ENCODE measurements around the gene WEE2.

The WEE2 gene

GRCh38 chr7:141691961-141692360, 16.2 kb upstream of the WEE2 start:
- Histone ChIP-seq H3K36me3 (ENCODE audit: control insufficient read depth in 2 of 2, insufficient read depth in 1 of 2, low read length in 2 of 2) (no peaks in the 10 kb centered on the region), H3K27ac (ENCODE audit: extremely low read depth, low read depth, low read length) (no peak overlapping the region), H3K9me3 (ENCODE audit: control insufficient read depth, insufficient read depth, low read depth, low read length) (no peaks in the 10 kb centered on the region), H3K4me3 (ENCODE audit: low read depth, low read length) (no peak overlapping the region), H3K4me1 (ENCODE audit: control insufficient read depth, insufficient read depth, low read length) (peaks cover 3% of the 10 kb centered on the region; the same call in 1 of the 2 replicates)
- TF ChIP-seq HOXD13 (CRISPR knock-in tag; IDR thresholded peaks at IDR 0.05; ENCODE audit: borderline replicate concordance) = no peak
- no peak for TF ChIP-seq ELK4 (IDR thresholded peaks at IDR 0.05; ENCODE audit: borderline replicate concordance, low read depth, low read length)
- TF ChIP-seq ZNF174 (tag by site-specific recombination; IDR thresholded peaks at IDR 0.05) = no peak
- no peak for TF ChIP-seq ZNF529 (tag by site-specific recombination; IDR thresholded peaks at IDR 0.05; ENCODE audit: insufficient replicate concordance)
- no peak for TF ChIP-seq ZNF660 (tag by site-specific recombination; IDR thresholded peaks at IDR 0.05)
- TF ChIP-seq, protein P1, sequence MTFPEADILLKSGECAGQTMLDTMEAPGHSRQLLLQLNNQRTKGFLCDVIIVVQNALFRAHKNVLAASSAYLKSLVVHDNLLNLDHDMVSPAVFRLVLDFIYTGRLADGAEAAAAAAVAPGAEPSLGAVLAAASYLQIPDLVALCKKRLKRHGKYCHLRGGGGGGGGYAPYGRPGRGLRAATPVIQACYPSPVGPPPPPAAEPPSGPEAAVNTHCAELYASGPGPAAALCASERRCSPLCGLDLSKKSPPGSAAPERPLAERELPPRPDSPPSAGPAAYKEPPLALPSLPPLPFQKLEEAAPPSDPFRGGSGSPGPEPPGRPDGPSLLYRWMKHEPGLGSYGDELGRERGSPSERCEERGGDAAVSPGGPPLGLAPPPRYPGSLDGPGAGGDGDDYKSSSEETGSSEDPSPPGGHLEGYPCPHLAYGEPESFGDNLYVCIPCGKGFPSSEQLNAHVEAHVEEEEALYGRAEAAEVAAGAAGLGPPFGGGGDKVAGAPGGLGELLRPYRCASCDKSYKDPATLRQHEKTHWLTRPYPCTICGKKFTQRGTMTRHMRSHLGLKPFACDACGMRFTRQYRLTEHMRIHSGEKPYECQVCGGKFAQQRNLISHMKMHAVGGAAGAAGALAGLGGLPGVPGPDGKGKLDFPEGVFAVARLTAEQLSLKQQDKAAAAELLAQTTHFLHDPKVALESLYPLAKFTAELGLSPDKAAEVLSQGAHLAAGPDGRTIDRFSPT (tag by site-specific recombination; IDR thresholded peaks at IDR 0.05) = no peak
- TF ChIP-seq ZNF24 (tag by site-specific recombination; IDR thresholded peaks at IDR 0.05) = no peak
- no peak for TF ChIP-seq ZBTB8A (tag by site-specific recombination; IDR thresholded peaks at IDR 0.05)
- no peak for TF ChIP-seq ZNF785 (tag by site-specific recombination; IDR thresholded peaks at IDR 0.05)
- TF ChIP-seq, protein P2, sequence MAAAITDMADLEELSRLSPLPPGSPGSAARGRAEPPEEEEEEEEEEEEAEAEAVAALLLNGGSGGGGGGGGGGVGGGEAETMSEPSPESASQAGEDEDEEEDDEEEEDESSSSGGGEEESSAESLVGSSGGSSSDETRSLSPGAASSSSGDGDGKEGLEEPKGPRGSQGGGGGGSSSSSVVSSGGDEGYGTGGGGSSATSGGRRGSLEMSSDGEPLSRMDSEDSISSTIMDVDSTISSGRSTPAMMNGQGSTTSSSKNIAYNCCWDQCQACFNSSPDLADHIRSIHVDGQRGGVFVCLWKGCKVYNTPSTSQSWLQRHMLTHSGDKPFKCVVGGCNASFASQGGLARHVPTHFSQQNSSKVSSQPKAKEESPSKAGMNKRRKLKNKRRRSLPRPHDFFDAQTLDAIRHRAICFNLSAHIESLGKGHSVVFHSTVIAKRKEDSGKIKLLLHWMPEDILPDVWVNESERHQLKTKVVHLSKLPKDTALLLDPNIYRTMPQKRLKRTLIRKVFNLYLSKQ (tag by site-specific recombination; IDR thresholded peaks at IDR 0.05; ENCODE audit: borderline replicate concordance) = no peak
- TF ChIP-seq, protein P3, sequence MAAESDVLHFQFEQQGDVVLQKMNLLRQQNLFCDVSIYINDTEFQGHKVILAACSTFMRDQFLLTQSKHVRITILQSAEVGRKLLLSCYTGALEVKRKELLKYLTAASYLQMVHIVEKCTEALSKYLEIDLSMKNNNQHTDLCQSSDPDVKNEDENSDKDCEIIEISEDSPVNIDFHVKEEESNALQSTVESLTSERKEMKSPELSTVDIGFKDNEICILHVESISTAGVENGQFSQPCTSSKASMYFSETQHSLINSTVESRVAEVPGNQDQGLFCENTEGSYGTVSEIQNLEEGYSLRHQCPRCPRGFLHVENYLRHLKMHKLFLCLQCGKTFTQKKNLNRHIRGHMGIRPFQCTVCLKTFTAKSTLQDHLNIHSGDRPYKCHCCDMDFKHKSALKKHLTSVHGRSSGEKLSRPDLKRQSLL (tag by site-specific recombination; IDR thresholded peaks at IDR 0.05) = no peak
- no peak for TF ChIP-seq ZBTB48 (tag by site-specific recombination; IDR thresholded peaks at IDR 0.05)
- TF ChIP-seq ZNF19 (tag by site-specific recombination; IDR thresholded peaks at IDR 0.05; ENCODE audit: low read depth) = no peak
- TF ChIP-seq ZNF571 (tag by site-specific recombination; IDR thresholded peaks at IDR 0.05) = no peak
- POLR2A ChIA-PET = no interaction called here
- CTCF ChIA-PET = no interaction called here

- ChIA-PET CTCF (interaction anchor here (0.6 kb wide), 1 partner anchor 40 kb away, joined by 4 read pairs; no protein-coding TSS in a partner anchor), POLR2A (no interaction called here)
- peaks cover 8% of the 10 kb centered on the region for H3K4me1 ChIP-seq (ENCODE audit: control insufficient read depth, insufficient read depth, low read length)
- no peaks in the 10 kb centered on the region for H3K36me3 ChIP-seq (ENCODE audit: control insufficient read depth in 2 of 2, insufficient read depth in 1 of 2, low read length in 2 of 2)
- no peak overlapping the region for H3K4me3 ChIP-seq (ENCODE audit: low read depth, low read length)
- H3K9me3 ChIP-seq (ENCODE audit: control insufficient read depth, insufficient read depth, low read depth, low read length) = no peaks in the 10 kb centered on the region
- no peak overlapping the region for H3K27ac ChIP-seq (ENCODE audit: extremely low read depth, low read depth, low read length)
- TF ChIP-seq, protein P4, sequence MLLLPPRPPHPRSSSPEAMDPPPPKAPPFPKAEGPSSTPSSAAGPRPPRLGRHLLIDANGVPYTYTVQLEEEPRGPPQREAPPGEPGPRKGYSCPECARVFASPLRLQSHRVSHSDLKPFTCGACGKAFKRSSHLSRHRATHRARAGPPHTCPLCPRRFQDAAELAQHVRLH (tag by site-specific recombination; IDR thresholded peaks at IDR 0.05) = no peak
- TF ChIP-seq EGR2 (tag by site-specific recombination; IDR thresholded peaks at IDR 0.05; ENCODE audit: low read depth) (no peak), ZNF169 (tag by site-specific recombination; IDR thresholded peaks at IDR 0.05) (no peak), ZIC2 (tag by site-specific recombination; IDR thresholded peaks at IDR 0.05) (no peak), YY1 (tag by site-specific recombination; IDR thresholded peaks at IDR 0.05) (no peak), ZNF621 (tag by site-specific recombination; IDR thresholded peaks at IDR 0.05) (no peak), ZNF558 (tag by site-specific recombination; IDR thresholded peaks at IDR 0.05) (no peak), BCL6B (tag by site-specific recombination; IDR thresholded peaks at IDR 0.05) (no peak), HOXD13 (CRISPR knock-in tag; IDR thresholded peaks at IDR 0.05; ENCODE audit: borderline replicate concordance) (no peak), ZBTB17 (tag by site-specific recombination; IDR thresholded peaks at IDR 0.05) (no peak), ZNF133 (tag by site-specific recombination; IDR thresholded peaks at IDR 0.05) (no peak), MZF1 (tag by site-specific recombination; IDR thresholded peaks at IDR 0.05; ENCODE audit: borderline replicate concordance) (no peak), ELK4 (IDR thresholded peaks at IDR 0.05; ENCODE audit: borderline replicate concordance, low read depth, low read length) (no peak)
- TF ChIP-seq, protein P5, sequence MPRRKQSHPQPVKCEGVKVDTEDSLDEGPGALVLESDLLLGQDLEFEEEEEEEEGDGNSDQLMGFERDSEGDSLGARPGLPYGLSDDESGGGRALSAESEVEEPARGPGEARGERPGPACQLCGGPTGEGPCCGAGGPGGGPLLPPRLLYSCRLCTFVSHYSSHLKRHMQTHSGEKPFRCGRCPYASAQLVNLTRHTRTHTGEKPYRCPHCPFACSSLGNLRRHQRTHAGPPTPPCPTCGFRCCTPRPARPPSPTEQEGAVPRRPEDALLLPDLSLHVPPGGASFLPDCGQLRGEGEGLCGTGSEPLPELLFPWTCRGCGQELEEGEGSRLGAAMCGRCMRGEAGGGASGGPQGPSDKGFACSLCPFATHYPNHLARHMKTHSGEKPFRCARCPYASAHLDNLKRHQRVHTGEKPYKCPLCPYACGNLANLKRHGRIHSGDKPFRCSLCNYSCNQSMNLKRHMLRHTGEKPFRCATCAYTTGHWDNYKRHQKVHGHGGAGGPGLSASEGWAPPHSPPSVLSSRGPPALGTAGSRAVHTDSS (tag by site-specific recombination; IDR thresholded peaks at IDR 0.05) = no peak
Observed at GRCh38 chr7:141693082-141693481, 15.1 kb upstream of the WEE2 start.

Data from HEK293 (cell line).